Ectodermal cell (in vitro differentiated cells): ENCODE results near the gene RPS13.
"Not testable (repeated sequence)": the region's sequence is repeated elsewhere in the genome, so short reads cannot be mapped to it uniquely, and the experiment has no call there.

Experiments used
- H3K27ac ChIP-seq: 2 replicates; pipeline ENCODE4 v1.7.0; 2013; ENCODE audit warnings: mild to moderate bottlenecking, low read depth, low read length; ENCODE audit not compliant: insufficient read depth, poor library complexity, severe bottlenecking
- H3K27me3 ChIP-seq: 2 replicates; pipeline ENCODE4 v1.7.0; 2013; ENCODE audit warnings: mild to moderate bottlenecking, low read length; ENCODE audit not compliant: insufficient read depth, control insufficient read depth, poor library complexity, severe bottlenecking
- H3K36me3 ChIP-seq: one replicate; pipeline ENCODE4 v1.7.0; 2013; ENCODE audit warnings: low read length; ENCODE audit not compliant: control insufficient read depth, insufficient read depth
- H3K4me1 ChIP-seq: one replicate; pipeline ENCODE4 v1.7.0; 2013; ENCODE audit warnings: low read length; ENCODE audit not compliant: control insufficient read depth, insufficient read depth
- H3K4me3 ChIP-seq: 2 replicates; pipeline ENCODE4 v1.7.0; 2013; ENCODE audit warnings: low read depth, low read length, control low read depth; ENCODE audit not compliant: insufficient read depth
- H3K9me3 ChIP-seq: 2 replicates; pipeline ENCODE4 v1.7.0; 2013; ENCODE audit warnings: mild to moderate bottlenecking, low read length, moderate library complexity; ENCODE audit not compliant: control insufficient read depth
- WGBS, 2 experiments: methylation state at CpG; one replicate each; pipeline ENCODE4 v1.1.7; 2013; ENCODE audit warnings: missing lambda C conversion rate in 2 of 2; 5-methylcytosine and 5-hydroxymethylcytosine counted together

The RPS13 gene

GRCh38 chr11:17036666-17037658 lies 40.5 kb downstream of the RPS13 start:
- Histone ChIP-seq H3K9me3 (no peaks in the 10 kb centered on the region), H3K27me3 (no peaks in the 10 kb centered on the region), H3K27ac (no peak overlapping the region), H3K36me3 (no peaks in the 10 kb centered on the region), H3K4me1 (no peaks in the 10 kb centered on the region), H3K4me3 (no peak overlapping the region)
- 82 to 86% methylated on average over 6 of the region's 6 CpGs for WGBS, 2 experiments

- not testable (repeated sequence) for H3K4me3 ChIP-seq, H3K36me3 ChIP-seq, H3K27me3 ChIP-seq, H3K9me3 ChIP-seq, H3K27ac ChIP-seq, H3K4me1 ChIP-seq
- 90 to 92% methylated on average over 8 to 9 of the region's 10 CpGs for WGBS, 2 experiments
These were observed 43.4 kb downstream of the RPS13 start for GRCh38 chr11:17034027-17034426.

GRCh38 chr11:17026487-17027082 lies 50.9 kb downstream of the RPS13 start:
- Histone ChIP-seq H3K4me1 (no peaks in the 10 kb centered on the region), H3K27ac (no peak overlapping the region), H3K27me3 (no peaks in the 10 kb centered on the region), H3K4me3 (no peak overlapping the region), H3K9me3 (no peaks in the 10 kb centered on the region), H3K36me3 (no peaks in the 10 kb centered on the region)
- 89 to 94% methylated on average over 3 of the region's 3 CpGs for WGBS, 2 experiments

DNA sequence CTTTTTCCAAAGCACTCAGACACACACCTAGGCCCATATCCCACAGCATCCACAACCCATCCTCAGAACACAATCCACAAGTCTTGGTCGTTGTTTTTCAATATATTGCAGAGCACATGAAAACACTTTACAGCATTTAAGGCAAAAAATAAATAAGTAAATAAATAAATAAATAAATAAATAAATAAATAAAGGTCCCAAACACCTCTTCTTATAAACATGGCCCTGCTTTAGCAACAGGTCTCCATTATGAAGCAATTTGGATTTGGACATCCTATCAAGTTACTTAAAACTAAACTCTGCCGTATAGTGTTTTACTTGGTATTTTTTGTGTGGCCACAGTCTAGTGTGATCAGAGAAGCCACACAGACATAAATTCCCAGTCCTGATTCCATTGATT lies 52.5 kb downstream of the RPS13 start:
- 100% methylated on average over 1 to 2 of the region's 2 CpGs for WGBS, 2 experiments
- Histone ChIP-seq H3K9me3 (no peaks in the 10 kb centered on the region), H3K36me3 (no peaks in the 10 kb centered on the region), H3K27me3 (no peaks in the 10 kb centered on the region), H3K27ac (no peak overlapping the region), H3K4me3 (no peak overlapping the region), H3K4me1 (no peaks in the 10 kb centered on the region)
